ENCODE results near the gene PRR36.

DNA sequence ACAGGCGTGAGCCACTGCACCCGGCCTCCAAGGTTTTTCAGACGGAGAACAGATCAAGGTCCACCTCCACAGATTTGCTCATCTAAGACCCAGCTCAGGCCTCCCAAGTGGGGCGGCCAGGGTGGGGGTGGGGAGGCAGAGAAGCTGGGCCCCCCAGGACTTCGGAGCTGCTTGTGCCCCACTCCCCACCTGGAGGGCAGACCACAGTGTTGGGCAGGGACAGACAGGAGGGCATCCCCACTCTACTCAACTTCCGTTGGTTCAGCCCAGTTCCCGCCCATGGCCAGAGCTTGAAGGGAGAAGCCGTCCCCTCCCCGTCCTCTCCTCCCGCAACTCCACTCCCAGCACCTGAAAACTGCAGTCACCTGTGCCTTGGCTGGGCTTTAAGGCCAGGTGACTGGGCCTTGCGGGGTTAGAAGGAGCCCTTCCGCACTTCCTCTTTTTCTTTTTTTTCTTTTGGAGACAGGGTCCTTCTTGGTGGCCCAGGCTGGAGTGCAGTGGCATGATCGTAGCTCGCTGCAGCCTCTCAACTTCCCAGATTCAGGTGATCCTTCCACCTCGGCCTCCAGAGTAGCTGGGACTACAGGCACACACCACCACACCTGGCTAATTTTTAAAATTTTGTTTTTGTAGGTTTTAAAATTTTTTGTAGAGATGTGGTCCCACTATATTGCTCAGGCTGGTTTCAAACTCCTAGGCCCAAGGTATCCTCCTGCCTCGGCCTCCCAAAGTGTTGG is 13.4 kb upstream of the PRR36 start:
- TF ChIP-seq, protein P1, sequence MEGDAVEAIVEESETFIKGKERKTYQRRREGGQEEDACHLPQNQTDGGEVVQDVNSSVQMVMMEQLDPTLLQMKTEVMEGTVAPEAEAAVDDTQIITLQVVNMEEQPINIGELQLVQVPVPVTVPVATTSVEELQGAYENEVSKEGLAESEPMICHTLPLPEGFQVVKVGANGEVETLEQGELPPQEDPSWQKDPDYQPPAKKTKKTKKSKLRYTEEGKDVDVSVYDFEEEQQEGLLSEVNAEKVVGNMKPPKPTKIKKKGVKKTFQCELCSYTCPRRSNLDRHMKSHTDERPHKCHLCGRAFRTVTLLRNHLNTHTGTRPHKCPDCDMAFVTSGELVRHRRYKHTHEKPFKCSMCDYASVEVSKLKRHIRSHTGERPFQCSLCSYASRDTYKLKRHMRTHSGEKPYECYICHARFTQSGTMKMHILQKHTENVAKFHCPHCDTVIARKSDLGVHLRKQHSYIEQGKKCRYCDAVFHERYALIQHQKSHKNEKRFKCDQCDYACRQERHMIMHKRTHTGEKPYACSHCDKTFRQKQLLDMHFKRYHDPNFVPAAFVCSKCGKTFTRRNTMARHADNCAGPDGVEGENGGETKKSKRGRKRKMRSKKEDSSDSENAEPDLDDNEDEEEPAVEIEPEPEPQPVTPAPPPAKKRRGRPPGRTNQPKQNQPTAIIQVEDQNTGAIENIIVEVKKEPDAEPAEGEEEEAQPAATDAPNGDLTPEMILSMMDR (IDR thresholded peaks at IDR 0.05): no peak
- no peak for TF ChIP-seq POLR2A (IDR thresholded peaks at IDR 0.05)

Measured in adrenal gland (tissue), 5 donors.